IMR-90 (cell line): ENCODE measurements around the gene NTMT1. TPM values are rescaled to one million over a fixed set of nuclear protein-coding genes. Genes with fewer than 3 reads are reported as not detected.

Source experiments
- ATAC-seq: fragments of 200-7000 bp; cut with Tn5 transposase; 2 replicates; pipeline ENCODE4 v1.9.1; 2020; ENCODE audit warnings: low read depth, mild to moderate bottlenecking, moderate library complexity
- BruUV-seq: library from RNA; stranded (reverse); fragments of 400-500 nt; replicated peaks from 2 replicates; lab custom pipeline; 2021; lab: Mats Ljungman, UMichigan
- CTCF ChIA-PET: fragments of 300-600 bp; formaldehyde crosslinking; extraction: SDS; loops from one replicate; lab custom pipeline; 2021; ENCODE audit warnings: antibody characterized with exemption; lab: Yijun Ruan, JAX
- POLR2A ChIA-PET: fragments of 300-600 bp; sonication (Branson Sonifier 250); formaldehyde crosslinking; loops from one replicate; lab custom pipeline; 2022; ENCODE audit warnings: antibody characterized with exemption; ENCODE audit not compliant: unreplicated experiment; lab: Charles Lee
- DNase-seq: peaks from one replicate; pipeline ENCODE4 v3.0.0; 2013
- H2AFZ ChIP-seq: replicated peaks from 2 replicates; pipeline ENCODE3; 2013; ENCODE audit warnings: low read length, mild to moderate bottlenecking; ENCODE audit not compliant: poor library complexity
- H2AK5ac ChIP-seq: 2 replicates; pipeline ENCODE4 v1.6.1; 2013; ENCODE audit warnings: low read depth, low read length, inconsistent platforms
- H2AK9ac ChIP-seq: replicated peaks from 2 replicates; pipeline ENCODE3; 2013; ENCODE audit warnings: mild to moderate bottlenecking, low read depth, low read length, moderate library complexity; ENCODE audit not compliant: poor library complexity
- H2BK120ac ChIP-seq: 2 replicates; pipeline ENCODE4 v1.6.1; 2013; ENCODE audit warnings: low read depth, low read length, inconsistent platforms
- H2BK15ac ChIP-seq: 3 replicates; pipeline ENCODE4 v1.6.1; 2013; ENCODE audit warnings: low read depth, low read length, inconsistent platforms
- H2BK20ac ChIP-seq: 2 replicates; pipeline ENCODE4 v1.6.1; 2013; ENCODE audit warnings: low read depth, mild to moderate bottlenecking, inconsistent platforms, low read length, moderate library complexity
- H2BK5ac ChIP-seq: 2 replicates; pipeline ENCODE4 v1.6.1; 2013; ENCODE audit warnings: mild to moderate bottlenecking, low read depth, low read length, inconsistent platforms; ENCODE audit not compliant: poor library complexity, severe bottlenecking
- H3K14ac ChIP-seq: replicated peaks from 2 replicates; pipeline ENCODE4 v1.6.1; 2013; ENCODE audit warnings: low read depth, low read length, inconsistent platforms
- H3K18ac ChIP-seq: 2 replicates; pipeline ENCODE4 v1.6.1; 2013; ENCODE audit warnings: low read depth, low read length, control low read depth
- H3K23ac ChIP-seq: 2 replicates; pipeline ENCODE4 v1.6.1; 2013; ENCODE audit warnings: low read depth, low read length, inconsistent platforms
- H3K27ac ChIP-seq: 2 replicates; pipeline ENCODE4 v1.5.1; 2013; ENCODE audit warnings: mild to moderate bottlenecking, control low read depth, low read length; ENCODE audit not compliant: insufficient read depth
- H3K27me3 ChIP-seq: 2 replicates; pipeline ENCODE4 v1.6.1; 2013; ENCODE audit warnings: low read length; ENCODE audit not compliant: control insufficient read depth, insufficient read depth
- H3K36me3 ChIP-seq: 2 replicates; pipeline ENCODE4 v1.6.1; 2013; ENCODE audit warnings: low read length, mixed read lengths; ENCODE audit not compliant: control insufficient read depth, insufficient read depth
- H3K4ac ChIP-seq: 2 replicates; pipeline ENCODE4 v1.6.1; 2013; ENCODE audit warnings: low read depth, low read length, inconsistent platforms
- H3K4me1 ChIP-seq: 2 replicates; pipeline ENCODE4 v1.6.1; 2013; ENCODE audit warnings: low read length, mixed read lengths; ENCODE audit not compliant: control insufficient read depth, insufficient read depth
- H3K4me2 ChIP-seq: 2 replicates; pipeline ENCODE4 v1.6.1; 2013; ENCODE audit warnings: low read depth, mild to moderate bottlenecking, control low read depth, low read length, moderate library complexity
- H3K4me3 ChIP-seq: 2 replicates; pipeline ENCODE4 v1.5.1; 2013; ENCODE audit warnings: low read depth, mild to moderate bottlenecking, control low read depth, low read length, moderate library complexity; ENCODE audit not compliant: insufficient read depth
- H3K56ac ChIP-seq: 2 replicates; pipeline ENCODE4 v1.6.1; 2013; ENCODE audit warnings: low read length, inconsistent platforms; ENCODE audit not compliant: insufficient read depth; ENCODE audit errors: extremely low read depth
- H3K79me1 ChIP-seq, 2 experiments: 2 replicates each; pipeline ENCODE4 v1.6.1; 2013; ENCODE audit warnings: low read length in 2 of 2, inconsistent platforms in 1 of 2, low read depth in 1 of 2
- H3K9ac ChIP-seq: 2 replicates; pipeline ENCODE4 v1.6.1; 2013; ENCODE audit warnings: low read depth, low read length, control low read depth
- H3K9me1 ChIP-seq: 2 replicates; pipeline ENCODE4 v1.6.1; 2013; ENCODE audit warnings: low read length, inconsistent platforms; ENCODE audit not compliant: insufficient read depth
- H3K9me3 ChIP-seq: 2 replicates; pipeline ENCODE4 v1.6.1; 2013; ENCODE audit warnings: low read length; ENCODE audit not compliant: control insufficient read depth, insufficient read depth
- H4K20me1 ChIP-seq: 2 replicates; pipeline ENCODE4 v1.6.1; 2013; ENCODE audit warnings: low read length, inconsistent platforms; ENCODE audit not compliant: insufficient read depth
- H4K5ac ChIP-seq: 2 replicates; pipeline ENCODE4 v1.6.1; 2013; ENCODE audit warnings: mild to moderate bottlenecking, low read depth, low read length, control low read depth
- H4K8ac ChIP-seq, 2 experiments: 2 replicates each; pipeline ENCODE4 v1.6.1; 2013; ENCODE audit warnings: low read depth in 2 of 2, low read length in 2 of 2, control low read depth in 1 of 2, inconsistent platforms in 1 of 2
- H4K91ac ChIP-seq: 2 replicates; pipeline ENCODE4 v1.6.1; 2013; ENCODE audit warnings: low read depth, low read length, inconsistent platforms; ENCODE audit not compliant: insufficient read depth
- CEBPB ChIP-seq: IDR thresholded peaks from 2 replicates; pipeline ENCODE4 v1.6.1; 2012; ENCODE audit warnings: low read depth, low read length, improper control_type of control experiment
- POLR2A ChIP-seq: IDR thresholded peaks from 2 replicates; pipeline ENCODE4 v1.6.1; 2012; ENCODE audit warnings: mild to moderate bottlenecking, low read depth, low read length
- RFX5 ChIP-seq: IDR thresholded peaks from 2 replicates; pipeline ENCODE4 v1.8.0; 2012; ENCODE audit warnings: low read depth, mild to moderate bottlenecking, low read length, moderate library complexity
- SMC3 ChIP-seq: fragments of 150-350 bp; IDR thresholded peaks from 2 replicates; pipeline ENCODE4 v1.6.1; 2016; ENCODE audit warnings: low read depth, mild to moderate bottlenecking, antibody characterized with exemption, low read length, moderate library complexity
- WGBS, 2 experiments: methylation state at CpG; one replicate each; pipeline versions ENCODE4 v1.1.5 to v1.1.7; 2013; ENCODE audit warnings: missing lambda C conversion rate in 2 of 2; ENCODE audit not compliant: insufficient read length in 1 of 2; ENCODE audit errors: extremely low coverage in 2 of 2; 5-methylcytosine and 5-hydroxymethylcytosine counted together
- dilution Hi-C: fragments of 300-500 bp; cut with HindIII; formaldehyde crosslinking; loops from one replicate; pipeline ENCODE4 v1.14.3; 2018; ENCODE audit warnings: low sequenced_read_pairs; ENCODE audit not compliant: unreplicated experiment
- in situ Hi-C: fragments of 300-500 bp; cut with MboI; formaldehyde crosslinking; loops from 3 replicates; pipeline ENCODE4 v1.14.3; 2019; ENCODE audit warnings: low sequenced_read_pairs, inconsistent platforms, mixed read lengths
- intact Hi-C: fragments of 100-400 bp; cut with micrococcal nuclease; formaldehyde crosslinking; loops from 2 replicates; pipeline ENCODE4 v1.10.0; 2022
- polyA plus RNA-seq, 3 experiments: library from polyadenylated mRNA; depleted of rRNA; stranded (reverse); fragments of >200 nt; gene quantifications; 2 replicates each; pipeline ENCODE4 v1.2.3, GENCODE V29; 2012; ENCODE audit warnings: low replicate concordance in 1 of 3
- total RNA-seq: library from RNA; depleted of rRNA; stranded (reverse); fragments of >200 nt; gene quantifications from 2 replicates; pipeline ENCODE4 v1.2.3, GENCODE V29; 2012
- TF ChIP-seq, protein P1 (sequence below): fragments of 150-350 bp; IDR thresholded peaks from 2 replicates; pipeline ENCODE4 v1.6.1; 2017; ENCODE audit warnings: mild to moderate bottlenecking, antibody characterized with exemption, low read length, low read depth

Gene NTMT1
- total and polyA plus RNA-seq, 2 of the 4 experiments (the other 2 are of a cell fraction) = 68.1 to 88.1 TPM

DNA sequence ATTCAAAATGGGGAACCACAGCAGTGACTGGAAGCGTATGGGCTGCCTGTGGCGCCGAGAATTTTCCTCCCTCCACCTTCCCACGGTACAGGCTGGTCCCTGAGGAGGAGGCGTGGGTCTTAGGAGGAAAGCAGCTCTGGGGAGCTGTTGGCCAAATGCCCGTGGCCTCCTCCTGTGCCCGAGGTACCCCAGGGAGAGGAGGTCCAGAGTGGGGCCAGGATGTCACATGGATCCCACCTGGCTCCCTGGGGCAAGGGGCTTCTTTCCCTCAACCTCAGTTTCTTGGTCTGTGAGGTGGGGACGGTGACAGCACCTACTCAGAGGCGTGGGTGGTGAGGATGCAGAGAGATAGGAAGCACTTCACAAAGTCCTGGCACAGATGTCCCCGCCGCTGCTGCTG, 56.0 kb downstream of the NTMT1 start:
- CTCF ChIA-PET = no interaction called here
- in situ Hi-C loops (no loop called here), dilution Hi-C loops (no loop called here), intact Hi-C loops (no loop called here)
- no peak overlapping the region for H3K4ac ChIP-seq
- no peaks in the 10 kb centered on the region for H3K9me3 ChIP-seq
- no peak overlapping the region for H2AK5ac ChIP-seq
- DNase-seq = no peak
- no peak overlapping the region for H2BK120ac ChIP-seq
- no peak overlapping the region for H2BK15ac ChIP-seq
- POLR2A ChIA-PET = no interaction called here
- no peak overlapping the region for H2BK20ac ChIP-seq
- H3K4me1 ChIP-seq = peaks cover 7% of the 10 kb centered on the region; the same call in 1 of the 2 replicates
- no peak overlapping the region for H4K8ac ChIP-seq
- no TSS peak for BruUV-seq
- H2BK5ac ChIP-seq = no peak overlapping the region
- H3K27me3 ChIP-seq = no peaks in the 10 kb centered on the region
- TF ChIP-seq POLR2A (no peak), SMC3 (no peak), RFX5 (no peak), CEBPB (no peak)
- TF ChIP-seq, protein P1, sequence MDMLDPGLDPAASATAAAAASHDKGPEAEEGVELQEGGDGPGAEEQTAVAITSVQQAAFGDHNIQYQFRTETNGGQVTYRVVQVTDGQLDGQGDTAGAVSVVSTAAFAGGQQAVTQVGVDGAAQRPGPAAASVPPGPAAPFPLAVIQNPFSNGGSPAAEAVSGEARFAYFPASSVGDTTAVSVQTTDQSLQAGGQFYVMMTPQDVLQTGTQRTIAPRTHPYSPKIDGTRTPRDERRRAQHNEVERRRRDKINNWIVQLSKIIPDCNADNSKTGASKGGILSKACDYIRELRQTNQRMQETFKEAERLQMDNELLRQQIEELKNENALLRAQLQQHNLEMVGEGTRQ = no peak
- H4K5ac ChIP-seq = no peak overlapping the region
- H3K14ac ChIP-seq = no peak overlapping the region
- H3K79me1 ChIP-seq = peaks cover 26 to 80% of the 10 kb centered on the region in 2 experiments; a peak in 3 of 4 replicates
- H3K23ac ChIP-seq = no peak overlapping the region
- peaks cover 24% of the 10 kb centered on the region for H3K9me1 ChIP-seq
- no CpG with 5 or more reads among the region's 11 CpGs for WGBS, 2 experiments
- H4K20me1 ChIP-seq = peaks cover 44% of the 10 kb centered on the region
- no peak overlapping the region for H3K9ac ChIP-seq
- peaks cover 23% of the 10 kb centered on the region for H3K36me3 ChIP-seq
- H3K18ac ChIP-seq = no peak overlapping the region
- H2AFZ ChIP-seq = no peak overlapping the region
- H4K91ac ChIP-seq = no peak overlapping the region
- H3K56ac ChIP-seq = no peak overlapping the region
- no peak overlapping the region for H2AK9ac ChIP-seq
- H3K27ac ChIP-seq = no peak overlapping the region
- H3K4me3 ChIP-seq = no peak overlapping the region
- no peak for ATAC-seq
- H3K4me2 ChIP-seq = no peak overlapping the region
